ENCODE measurements around the gene IL1RL2.

DNA sequence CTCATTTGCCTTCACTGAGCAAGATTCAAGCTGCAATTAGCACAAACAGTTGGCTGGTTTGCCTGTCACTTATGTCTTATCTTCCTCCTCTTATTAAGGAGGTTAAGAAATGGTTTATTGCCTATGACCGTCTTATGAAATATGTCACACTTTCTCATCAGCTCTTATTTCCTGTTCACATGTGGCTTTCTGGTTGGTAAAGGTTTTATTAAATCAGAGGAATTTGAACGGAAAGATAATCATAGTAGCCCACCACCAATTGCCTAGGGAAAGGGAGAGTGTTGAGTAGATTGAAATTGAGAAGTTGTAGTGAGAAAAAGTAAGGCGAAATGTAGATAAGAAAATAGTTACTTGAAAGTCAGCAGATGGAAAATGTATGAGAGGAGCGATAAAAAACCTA lies 48.5 kb upstream of the IL1RL2 start:
- no peak for TF ChIP-seq TCF7L2 (IDR thresholded peaks at IDR 0.05; ENCODE audit: borderline replicate concordance, extremely low read depth, insufficient read depth, insufficient read length)
- TF ChIP-seq POLR2AphosphoS5 (IDR thresholded peaks at IDR 0.05; ENCODE audit: low read depth, low read length), result no peak
- TF ChIP-seq, protein P1, sequence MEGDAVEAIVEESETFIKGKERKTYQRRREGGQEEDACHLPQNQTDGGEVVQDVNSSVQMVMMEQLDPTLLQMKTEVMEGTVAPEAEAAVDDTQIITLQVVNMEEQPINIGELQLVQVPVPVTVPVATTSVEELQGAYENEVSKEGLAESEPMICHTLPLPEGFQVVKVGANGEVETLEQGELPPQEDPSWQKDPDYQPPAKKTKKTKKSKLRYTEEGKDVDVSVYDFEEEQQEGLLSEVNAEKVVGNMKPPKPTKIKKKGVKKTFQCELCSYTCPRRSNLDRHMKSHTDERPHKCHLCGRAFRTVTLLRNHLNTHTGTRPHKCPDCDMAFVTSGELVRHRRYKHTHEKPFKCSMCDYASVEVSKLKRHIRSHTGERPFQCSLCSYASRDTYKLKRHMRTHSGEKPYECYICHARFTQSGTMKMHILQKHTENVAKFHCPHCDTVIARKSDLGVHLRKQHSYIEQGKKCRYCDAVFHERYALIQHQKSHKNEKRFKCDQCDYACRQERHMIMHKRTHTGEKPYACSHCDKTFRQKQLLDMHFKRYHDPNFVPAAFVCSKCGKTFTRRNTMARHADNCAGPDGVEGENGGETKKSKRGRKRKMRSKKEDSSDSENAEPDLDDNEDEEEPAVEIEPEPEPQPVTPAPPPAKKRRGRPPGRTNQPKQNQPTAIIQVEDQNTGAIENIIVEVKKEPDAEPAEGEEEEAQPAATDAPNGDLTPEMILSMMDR (IDR thresholded peaks at IDR 0.05 in 2 of 3, conservative IDR thresholded peaks at IDR 0.05 in 1 of 3; ENCODE audit: borderline replicate concordance in 1 of 3, insufficient read depth in 1 of 3, low read depth in 2 of 3, low read length in 2 of 3), result no peak
- TF ChIP-seq POLR2A (IDR thresholded peaks at IDR 0.05; ENCODE audit: borderline replicate concordance, extremely low read depth, insufficient read depth, insufficient read length), result no peak
- TF ChIP-seq, protein P2, sequence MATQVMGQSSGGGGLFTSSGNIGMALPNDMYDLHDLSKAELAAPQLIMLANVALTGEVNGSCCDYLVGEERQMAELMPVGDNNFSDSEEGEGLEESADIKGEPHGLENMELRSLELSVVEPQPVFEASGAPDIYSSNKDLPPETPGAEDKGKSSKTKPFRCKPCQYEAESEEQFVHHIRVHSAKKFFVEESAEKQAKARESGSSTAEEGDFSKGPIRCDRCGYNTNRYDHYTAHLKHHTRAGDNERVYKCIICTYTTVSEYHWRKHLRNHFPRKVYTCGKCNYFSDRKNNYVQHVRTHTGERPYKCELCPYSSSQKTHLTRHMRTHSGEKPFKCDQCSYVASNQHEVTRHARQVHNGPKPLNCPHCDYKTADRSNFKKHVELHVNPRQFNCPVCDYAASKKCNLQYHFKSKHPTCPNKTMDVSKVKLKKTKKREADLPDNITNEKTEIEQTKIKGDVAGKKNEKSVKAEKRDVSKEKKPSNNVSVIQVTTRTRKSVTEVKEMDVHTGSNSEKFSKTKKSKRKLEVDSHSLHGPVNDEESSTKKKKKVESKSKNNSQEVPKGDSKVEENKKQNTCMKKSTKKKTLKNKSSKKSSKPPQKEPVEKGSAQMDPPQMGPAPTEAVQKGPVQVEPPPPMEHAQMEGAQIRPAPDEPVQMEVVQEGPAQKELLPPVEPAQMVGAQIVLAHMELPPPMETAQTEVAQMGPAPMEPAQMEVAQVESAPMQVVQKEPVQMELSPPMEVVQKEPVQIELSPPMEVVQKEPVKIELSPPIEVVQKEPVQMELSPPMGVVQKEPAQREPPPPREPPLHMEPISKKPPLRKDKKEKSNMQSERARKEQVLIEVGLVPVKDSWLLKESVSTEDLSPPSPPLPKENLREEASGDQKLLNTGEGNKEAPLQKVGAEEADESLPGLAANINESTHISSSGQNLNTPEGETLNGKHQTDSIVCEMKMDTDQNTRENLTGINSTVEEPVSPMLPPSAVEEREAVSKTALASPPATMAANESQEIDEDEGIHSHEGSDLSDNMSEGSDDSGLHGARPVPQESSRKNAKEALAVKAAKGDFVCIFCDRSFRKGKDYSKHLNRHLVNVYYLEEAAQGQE (IDR thresholded peaks at IDR 0.05; ENCODE audit: low read depth), result no peak
- TF ChIP-seq, protein P3, sequence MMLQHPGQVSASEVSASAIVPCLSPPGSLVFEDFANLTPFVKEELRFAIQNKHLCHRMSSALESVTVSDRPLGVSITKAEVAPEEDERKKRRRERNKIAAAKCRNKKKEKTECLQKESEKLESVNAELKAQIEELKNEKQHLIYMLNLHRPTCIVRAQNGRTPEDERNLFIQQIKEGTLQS (IDR thresholded peaks at IDR 0.05), result no peak
- TF ChIP-seq EZH2 (IDR thresholded peaks at IDR 0.05), result no peak
- TF ChIP-seq SP1 (IDR thresholded peaks at IDR 0.05; ENCODE audit: low read depth), result no peak
- TF ChIP-seq SIN3A (IDR thresholded peaks at IDR 0.05; ENCODE audit: low read depth), result no peak
- no peak for TF ChIP-seq EZH2phosphoT487 (IDR thresholded peaks at IDR 0.05; ENCODE audit: borderline replicate concordance)
- TF ChIP-seq YY1 (IDR thresholded peaks at IDR 0.05; ENCODE audit: extremely low read depth, insufficient replicate concordance, low read depth, low read length), result no peak

Data from HCT116 (cell line).